GM19035 (cell line): ENCODE measurements around the gene CYP2C18.
"Not testable (repeated sequence)": the region's sequence is repeated elsewhere in the genome, so short reads cannot be mapped to it uniquely, and the experiment has no call there.

Experiments used
- ATAC-seq: cut with Tn5 transposase; IDR thresholded peaks from one replicate; pipeline ENCODE4 v1.9.1; 2021; ENCODE audit not compliant: unreplicated experiment

Gene CYP2C18

GRCh38 chr10:94738588-94738987, 55.1 kb downstream of the CYP2C18 start:
- ATAC-seq: no peak

GRCh38 chr10:94747137-94747536, 63.6 kb downstream of the CYP2C18 start:
- no peak for ATAC-seq

- ATAC-seq: no peak
These were observed 64.3 kb downstream of the CYP2C18 start for GRCh38 chr10:94747838-94748237.

GRCh38 chr10:94757916-94758315, 74.4 kb downstream of the CYP2C18 start:
- no peak for ATAC-seq

GRCh38 chr10:94760586-94761178, 77.2 kb downstream of the CYP2C18 start:
- no peak for ATAC-seq

GRCh38 chr10:94762393-94762792, 78.9 kb downstream of the CYP2C18 start, which contains the start of gene CYP2C19:
TSS of gene CYP2C19 (plus strand) at chr10:94762681. CDS start at chr10:94762706, 25 bp downstream.
- no peak for ATAC-seq

GRCh38 chr10:94775425-94775824, 91.9 kb downstream of the CYP2C18 start:
- ATAC-seq: not testable (repeated sequence)

- ATAC-seq: no peak
These were observed 94.4 kb downstream of the CYP2C18 start for GRCh38 chr10:94777886-94778458.

- ATAC-seq: no peak
These were observed 97.3 kb downstream of the CYP2C18 start for GRCh38 chr10:94780844-94781243.

GRCh38 chr10:94784256-94784655, 100.7 kb downstream of the CYP2C18 start:
- no peak for ATAC-seq

- ATAC-seq: no peak
These were observed 101.7 kb downstream of the CYP2C18 start for GRCh38 chr10:94785211-94785610.
